ENCODE data around the gene TLCD5.

The TLCD5 gene

DNA sequence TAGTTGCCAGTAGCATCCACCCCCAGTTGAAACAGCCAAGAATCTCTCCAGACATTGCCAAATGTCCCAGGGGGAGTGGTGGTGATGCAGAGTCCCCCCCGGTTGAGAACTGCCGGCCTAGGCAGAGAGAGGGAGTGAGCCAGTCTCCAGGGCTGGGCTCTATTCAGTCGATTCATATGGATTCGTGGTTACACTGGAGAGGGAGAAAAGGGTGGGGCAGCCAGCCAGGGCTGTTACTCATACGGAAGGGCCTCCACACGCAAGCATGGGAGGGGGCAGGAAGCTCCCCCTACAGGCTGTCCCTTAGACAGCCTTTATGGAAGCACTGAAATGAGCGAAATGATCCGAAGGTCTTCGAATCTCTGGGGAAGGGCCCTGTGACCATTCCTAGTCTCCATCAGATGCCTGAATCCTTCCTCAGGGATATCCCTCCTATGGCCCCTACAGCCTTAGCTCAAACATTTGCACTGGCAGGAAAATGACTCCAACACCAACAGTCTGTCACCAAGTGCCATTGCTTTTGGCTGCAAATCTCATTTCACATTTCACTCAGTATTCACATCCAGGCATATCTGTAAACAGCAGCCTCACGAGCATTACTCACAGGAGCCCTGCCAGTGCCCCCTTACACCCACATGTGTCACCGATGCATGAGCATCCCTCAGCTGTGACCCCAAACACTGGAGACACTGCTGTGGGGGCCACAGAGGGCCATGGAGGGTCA is 18.4 kb upstream of the TLCD5 start:
- ATAC-seq (ENCODE audit: low read depth) (peak; percentile 82), DNase-seq (ENCODE audit: low spot score) (peak; percentile 82)

DNA sequence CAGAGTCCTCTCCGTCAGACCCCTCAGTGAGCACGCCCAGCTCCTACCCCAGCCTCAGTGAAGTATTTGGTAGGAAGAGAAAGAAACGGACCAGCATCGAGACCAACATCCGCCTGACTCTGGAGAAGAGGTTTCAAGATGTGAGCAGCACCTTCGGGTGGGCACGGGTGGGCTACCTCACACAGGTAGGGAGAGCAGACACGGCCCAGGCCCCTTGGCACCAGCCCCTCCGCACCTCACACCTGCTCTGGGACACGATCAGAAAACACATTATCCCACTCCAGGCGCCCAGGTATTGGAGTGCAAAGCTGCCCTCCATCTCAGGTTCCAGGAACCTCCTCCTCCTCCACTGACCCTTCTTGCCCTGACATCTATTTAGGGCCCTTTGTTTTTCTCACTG is 17.6 kb upstream of the TLCD5 start:
- H3K36me3 ChIP-seq (ENCODE audit: low read depth), result no peaks in the 10 kb centered on the region
- no peak for DNase-seq (ENCODE audit: low spot score)
- peaks cover 22% of the 10 kb centered on the region for H3K4me1 ChIP-seq (ENCODE audit: insufficient read depth, poor library complexity, severe bottlenecking)
- TF ChIP-seq, protein P1, sequence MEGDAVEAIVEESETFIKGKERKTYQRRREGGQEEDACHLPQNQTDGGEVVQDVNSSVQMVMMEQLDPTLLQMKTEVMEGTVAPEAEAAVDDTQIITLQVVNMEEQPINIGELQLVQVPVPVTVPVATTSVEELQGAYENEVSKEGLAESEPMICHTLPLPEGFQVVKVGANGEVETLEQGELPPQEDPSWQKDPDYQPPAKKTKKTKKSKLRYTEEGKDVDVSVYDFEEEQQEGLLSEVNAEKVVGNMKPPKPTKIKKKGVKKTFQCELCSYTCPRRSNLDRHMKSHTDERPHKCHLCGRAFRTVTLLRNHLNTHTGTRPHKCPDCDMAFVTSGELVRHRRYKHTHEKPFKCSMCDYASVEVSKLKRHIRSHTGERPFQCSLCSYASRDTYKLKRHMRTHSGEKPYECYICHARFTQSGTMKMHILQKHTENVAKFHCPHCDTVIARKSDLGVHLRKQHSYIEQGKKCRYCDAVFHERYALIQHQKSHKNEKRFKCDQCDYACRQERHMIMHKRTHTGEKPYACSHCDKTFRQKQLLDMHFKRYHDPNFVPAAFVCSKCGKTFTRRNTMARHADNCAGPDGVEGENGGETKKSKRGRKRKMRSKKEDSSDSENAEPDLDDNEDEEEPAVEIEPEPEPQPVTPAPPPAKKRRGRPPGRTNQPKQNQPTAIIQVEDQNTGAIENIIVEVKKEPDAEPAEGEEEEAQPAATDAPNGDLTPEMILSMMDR (IDR thresholded peaks at IDR 0.05; ENCODE audit: poor library complexity, severe bottlenecking), result no peak
- no peaks in the 10 kb centered on the region for H3K27me3 ChIP-seq (ENCODE audit: insufficient read depth, poor library complexity, severe bottlenecking)
- H3K27ac ChIP-seq (ENCODE audit: poor library complexity, severe bottlenecking), result no peak overlapping the region
- ATAC-seq (ENCODE audit: low read depth), result no peak
- H3K4me3 ChIP-seq (ENCODE audit: severe bottlenecking), result no peak overlapping the region
- no peaks in the 10 kb centered on the region for H3K9me3 ChIP-seq (ENCODE audit: severe bottlenecking)

More for the DNA sequence above, 18.4 kb upstream of the TLCD5 start:
- TF ChIP-seq, protein P1 (IDR thresholded peaks at IDR 0.05; ENCODE audit: poor library complexity, severe bottlenecking), result peak; percentile 49
- H3K27ac ChIP-seq (ENCODE audit: poor library complexity, severe bottlenecking), result no peak overlapping the region
- H3K27me3 ChIP-seq (ENCODE audit: insufficient read depth, poor library complexity, severe bottlenecking), result no peaks in the 10 kb centered on the region
- no peaks in the 10 kb centered on the region for H3K9me3 ChIP-seq (ENCODE audit: severe bottlenecking)
- H3K36me3 ChIP-seq (ENCODE audit: low read depth), result no peaks in the 10 kb centered on the region
- no peak overlapping the region for H3K4me3 ChIP-seq (ENCODE audit: severe bottlenecking)
- H3K4me1 ChIP-seq (ENCODE audit: insufficient read depth, poor library complexity, severe bottlenecking), result peaks cover 22% of the 10 kb centered on the region

DNA sequence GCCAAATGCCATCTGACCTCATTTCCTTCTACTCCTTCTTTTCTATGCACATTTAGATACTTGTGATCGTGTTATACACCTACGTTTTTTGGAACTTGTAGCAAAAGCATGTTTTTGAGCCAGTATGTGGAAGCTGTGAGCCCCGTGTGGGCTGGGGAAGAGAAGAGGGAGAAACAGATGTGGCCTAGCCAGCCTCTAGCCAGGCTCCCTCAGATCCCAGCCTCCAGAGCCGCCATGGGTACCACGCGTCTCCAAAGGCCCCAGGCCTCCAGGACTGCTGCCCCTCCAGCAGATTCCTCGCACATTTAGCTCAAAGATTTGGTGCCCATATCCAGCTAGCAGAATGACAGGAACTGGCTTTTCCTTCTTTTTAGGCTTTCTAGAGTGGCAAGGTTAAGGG is 17.0 kb upstream of the TLCD5 start:
- H3K9me3 ChIP-seq (ENCODE audit: severe bottlenecking), result no peaks in the 10 kb centered on the region
- H3K4me1 ChIP-seq (ENCODE audit: insufficient read depth, poor library complexity, severe bottlenecking), result peaks cover 22% of the 10 kb centered on the region
- TF ChIP-seq, protein P1 (IDR thresholded peaks at IDR 0.05; ENCODE audit: poor library complexity, severe bottlenecking), result no peak
- ATAC-seq (ENCODE audit: low read depth) (no peak), DNase-seq (ENCODE audit: low spot score) (no peak)
- no peak overlapping the region for H3K4me3 ChIP-seq (ENCODE audit: severe bottlenecking)
- no peaks in the 10 kb centered on the region for H3K36me3 ChIP-seq (ENCODE audit: low read depth)
- no peaks in the 10 kb centered on the region for H3K27me3 ChIP-seq (ENCODE audit: insufficient read depth, poor library complexity, severe bottlenecking)
- no peak overlapping the region for H3K27ac ChIP-seq (ENCODE audit: poor library complexity, severe bottlenecking)

DNA sequence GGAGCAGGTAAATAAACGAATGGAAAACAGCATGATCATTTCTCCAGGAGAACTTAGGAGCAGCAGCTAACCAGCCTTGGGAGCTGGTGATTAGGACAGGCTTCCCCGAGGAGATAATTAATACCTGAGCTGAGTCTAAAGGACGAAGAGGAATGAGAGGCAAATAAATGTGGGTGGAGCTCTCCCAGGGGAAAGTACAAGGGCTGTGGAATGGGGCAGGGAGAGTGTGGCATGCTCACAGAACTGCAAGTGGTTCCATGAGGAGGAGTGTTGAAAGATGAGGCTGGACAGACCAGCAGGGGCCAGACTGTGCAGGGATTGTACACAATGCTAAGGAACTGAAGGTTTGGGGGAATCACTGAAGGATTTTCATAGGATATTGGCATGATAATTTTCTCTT is 14.2 kb upstream of the TLCD5 start:
- no peak overlapping the region for H3K27ac ChIP-seq (ENCODE audit: poor library complexity, severe bottlenecking)
- H3K36me3 ChIP-seq (ENCODE audit: low read depth), result no peaks in the 10 kb centered on the region
- H3K27me3 ChIP-seq (ENCODE audit: insufficient read depth, poor library complexity, severe bottlenecking), result no peaks in the 10 kb centered on the region
- no peaks in the 10 kb centered on the region for H3K9me3 ChIP-seq (ENCODE audit: severe bottlenecking)
- TF ChIP-seq, protein P1 (IDR thresholded peaks at IDR 0.05; ENCODE audit: poor library complexity, severe bottlenecking), result no peak
- H3K4me3 ChIP-seq (ENCODE audit: severe bottlenecking), result no peak overlapping the region
- DNase-seq (ENCODE audit: low spot score) (no peak), ATAC-seq (ENCODE audit: low read depth) (no peak)
- H3K4me1 ChIP-seq (ENCODE audit: insufficient read depth, poor library complexity, severe bottlenecking), result peaks cover 12% of the 10 kb centered on the region

DNA sequence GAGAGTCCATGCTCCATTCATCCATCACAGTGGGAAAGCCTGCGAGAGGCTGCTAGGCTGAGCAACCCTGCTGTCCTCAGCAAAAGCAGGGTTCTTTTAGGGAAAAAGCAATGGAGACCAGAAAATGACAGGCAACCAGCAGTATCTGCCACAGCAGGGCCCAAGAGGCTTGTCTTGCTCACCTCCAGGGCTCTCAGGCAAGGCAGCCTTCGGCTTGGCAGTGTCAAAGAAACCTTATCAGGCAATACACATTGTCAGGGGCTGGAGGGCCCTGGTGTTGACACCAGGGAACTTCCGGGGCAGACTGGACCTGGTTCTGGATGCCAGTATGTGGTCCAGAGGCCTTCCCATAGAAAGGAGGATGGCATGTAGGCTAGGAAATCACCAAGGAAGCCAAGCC is 10.2 kb upstream of the TLCD5 start:
- H3K27ac ChIP-seq (ENCODE audit: poor library complexity, severe bottlenecking), result no peak overlapping the region
- TF ChIP-seq, protein P1 (IDR thresholded peaks at IDR 0.05; ENCODE audit: poor library complexity, severe bottlenecking), result no peak
- no peaks in the 10 kb centered on the region for H3K9me3 ChIP-seq (ENCODE audit: severe bottlenecking)
- no peak overlapping the region for H3K4me3 ChIP-seq (ENCODE audit: severe bottlenecking)
- H3K4me1 ChIP-seq (ENCODE audit: insufficient read depth, poor library complexity, severe bottlenecking), result peaks cover 11% of the 10 kb centered on the region
- no peak for ATAC-seq (ENCODE audit: low read depth)
- no peaks in the 10 kb centered on the region for H3K27me3 ChIP-seq (ENCODE audit: insufficient read depth, poor library complexity, severe bottlenecking)
- no peaks in the 10 kb centered on the region for H3K36me3 ChIP-seq (ENCODE audit: low read depth)
- no peak for DNase-seq (ENCODE audit: low spot score)
